ENCODE measurements around the gene IL17RB.

DNA sequence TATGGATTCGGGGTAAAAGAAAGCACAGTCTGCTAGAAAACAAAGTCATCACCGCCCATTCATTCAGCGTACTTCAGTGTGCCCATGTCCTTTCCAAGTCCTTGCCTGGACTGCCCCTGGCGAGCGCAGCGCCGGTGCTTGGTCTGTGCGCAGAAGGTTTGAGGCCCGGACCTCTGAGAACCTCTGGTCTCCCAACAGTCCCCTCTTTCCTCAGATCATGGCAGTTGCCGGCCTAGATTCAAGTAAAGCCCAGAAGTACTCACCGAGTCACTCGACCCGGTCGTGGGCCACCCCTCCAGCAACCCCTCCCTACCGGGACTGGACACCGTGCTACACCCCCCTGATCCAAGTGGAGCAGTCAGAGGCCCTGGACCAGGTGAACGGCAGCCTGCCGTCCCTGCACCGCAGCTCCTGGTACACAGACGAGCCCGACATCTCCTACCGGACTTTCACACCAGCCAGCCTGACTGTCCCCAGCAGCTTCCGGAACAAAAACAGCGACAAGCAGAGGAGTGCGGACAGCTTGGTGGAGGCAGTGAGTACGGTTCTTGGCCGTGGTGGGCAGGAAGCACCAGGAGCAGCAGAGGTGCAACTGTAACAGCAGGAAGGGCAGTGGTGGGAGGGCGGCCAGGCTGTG, 36.5 kb upstream of the IL17RB start:
- TF ChIP-seq, protein P1, sequence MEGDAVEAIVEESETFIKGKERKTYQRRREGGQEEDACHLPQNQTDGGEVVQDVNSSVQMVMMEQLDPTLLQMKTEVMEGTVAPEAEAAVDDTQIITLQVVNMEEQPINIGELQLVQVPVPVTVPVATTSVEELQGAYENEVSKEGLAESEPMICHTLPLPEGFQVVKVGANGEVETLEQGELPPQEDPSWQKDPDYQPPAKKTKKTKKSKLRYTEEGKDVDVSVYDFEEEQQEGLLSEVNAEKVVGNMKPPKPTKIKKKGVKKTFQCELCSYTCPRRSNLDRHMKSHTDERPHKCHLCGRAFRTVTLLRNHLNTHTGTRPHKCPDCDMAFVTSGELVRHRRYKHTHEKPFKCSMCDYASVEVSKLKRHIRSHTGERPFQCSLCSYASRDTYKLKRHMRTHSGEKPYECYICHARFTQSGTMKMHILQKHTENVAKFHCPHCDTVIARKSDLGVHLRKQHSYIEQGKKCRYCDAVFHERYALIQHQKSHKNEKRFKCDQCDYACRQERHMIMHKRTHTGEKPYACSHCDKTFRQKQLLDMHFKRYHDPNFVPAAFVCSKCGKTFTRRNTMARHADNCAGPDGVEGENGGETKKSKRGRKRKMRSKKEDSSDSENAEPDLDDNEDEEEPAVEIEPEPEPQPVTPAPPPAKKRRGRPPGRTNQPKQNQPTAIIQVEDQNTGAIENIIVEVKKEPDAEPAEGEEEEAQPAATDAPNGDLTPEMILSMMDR (IDR thresholded peaks at IDR 0.05), result no peak
- TF ChIP-seq POLR2A (IDR thresholded peaks at IDR 0.05), result no peak
